HEK293T (cell line): ENCODE measurements around the gene PRMT7.

Source experiments
- ELF4 ChIP-seq: fragments of 450-650 bp; IDR thresholded peaks from 2 replicates; pipeline ENCODE4 v1.6.1; 2017; ENCODE audit warnings: antibody characterized with exemption
- HDGF ChIP-seq: fragments of 450-650 bp; IDR thresholded peaks from 2 replicates; pipeline ENCODE4 v1.6.1; 2017; ENCODE audit warnings: antibody characterized with exemption, borderline replicate concordance

DNA sequence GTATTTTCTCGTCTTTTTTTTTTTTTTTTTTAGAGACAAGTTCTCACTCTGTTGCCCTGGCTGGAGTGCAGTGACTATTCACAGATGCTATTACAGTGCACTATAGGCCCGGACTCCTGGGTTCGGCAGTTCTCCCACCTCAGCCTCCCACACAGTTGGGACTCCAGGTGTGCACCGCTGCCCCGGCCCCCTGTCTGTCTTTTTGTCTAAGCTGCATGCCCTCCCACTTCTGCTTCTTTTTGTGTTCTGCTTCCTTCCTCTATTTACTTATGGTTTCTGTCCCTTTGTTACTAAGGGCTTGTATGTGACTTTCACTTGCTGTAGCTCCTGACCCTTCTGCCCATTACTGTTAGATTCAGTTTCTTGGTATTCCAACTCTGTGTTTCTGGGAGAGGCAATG, 26.0 kb upstream of the PRMT7 start:
- TF ChIP-seq HDGF (no peak), ELF4 (no peak)
